Aorta (tissue), 5 donors: ENCODE data around the gene SPAG8. TPM values are rescaled to one million over a fixed set of nuclear protein-coding genes. Genes with fewer than 3 reads are reported as not detected.

Experiments
- ATAC-seq: fragments of 200-7000 bp; cut with Tn5 transposase; one replicate; pipeline ENCODE4 v1.9.1; 2022; ENCODE audit warnings: moderate library complexity; ENCODE audit not compliant: low FRiP score
- DNase-seq, 2 donors: peaks; one replicate each; pipeline ENCODE4 v3.0.0-alpha.2; 2020
- H3K27ac ChIP-seq, 2 donors: one replicate each; pipeline ENCODE4 v1.5.1; 2013; ENCODE audit warnings: low read length in 2 of 2, mild to moderate bottlenecking in 2 of 2, moderate library complexity in 2 of 2, control low read depth in 1 of 2, inconsistent platforms in 1 of 2, low read depth in 1 of 2
- H3K27me3 ChIP-seq, 2 donors: one replicate each; pipeline ENCODE4 v1.6.1; 2013; ENCODE audit warnings: control low read depth in 1 of 2, low read length in 1 of 2, mild to moderate bottlenecking in 1 of 2, moderate library complexity in 1 of 2; ENCODE audit not compliant: insufficient read depth in 2 of 2, control insufficient read depth in 1 of 2
- H3K36me3 ChIP-seq, 2 donors: one replicate each; pipeline ENCODE4 v1.6.1; 2013; ENCODE audit warnings: control low read depth in 1 of 2, low read length in 1 of 2, mild to moderate bottlenecking in 1 of 2; ENCODE audit not compliant: insufficient read depth in 2 of 2, control insufficient read depth in 1 of 2
- H3K4me1 ChIP-seq, 2 donors: one replicate each; pipeline ENCODE4 v1.6.1; 2013; ENCODE audit warnings: low read length in 2 of 2, control low read depth in 1 of 2, mild to moderate bottlenecking in 1 of 2, moderate library complexity in 1 of 2; ENCODE audit not compliant: insufficient read depth in 2 of 2, control insufficient read depth in 1 of 2
- H3K4me3 ChIP-seq, 2 donors: one replicate each; pipeline ENCODE4 v1.5.1; 2013; ENCODE audit warnings: low read length in 2 of 2, control low read depth in 1 of 2, mild to moderate bottlenecking in 1 of 2
- H3K9me3 ChIP-seq: one replicate; pipeline ENCODE4 v1.6.1; 2013; ENCODE audit warnings: mild to moderate bottlenecking, low read length; ENCODE audit not compliant: control insufficient read depth
- WGBS, 2 donors: extraction: QIAGEN DNeasy Blood & Tissue Kit; methylation state at CpG; one replicate each; pipeline ENCODE4 v1.1.7; 2013; 5-methylcytosine and 5-hydroxymethylcytosine counted together
- intact Hi-C, 2 donors: fragments of 100-400 bp; cut with DNase I; formaldehyde crosslinking; loops; one replicate each; pipeline versions ENCODE4 v1.14.2 to v1.15.0; 2022
- polyA plus RNA-seq, 2 donors: library from polyadenylated mRNA; stranded (reverse); fragments of 200-250 nt; gene quantifications; one replicate each; pipeline ENCODE4 v1.2.3, GENCODE V29; 2013
- total RNA-seq, 2 donors: library from RNA; stranded (reverse); fragmentation: NEBNext Ultra II Directional; extraction: Animal tissue kit (Norgen Biotek cat#: 25700); gene quantifications; one replicate each; pipeline ENCODE4 v1.2.1, GENCODE V29; 2021
- donor health status: healthy with polysubstance abuse.
- donor health status: Bipolar disorder and iron deficiency.
- donor health status: DM: no; HTN: no; CAD: no.
- donor health status: DM: no; HTN: no; CAD: no.
- donor health status: DM: yes; HTN: yes; CAD: no.

Gene SPAG8
- total and polyA plus RNA-seq, 4 donors: 0.71 to 4.4 (median 3.0) TPM; not detected in 1

DNA sequence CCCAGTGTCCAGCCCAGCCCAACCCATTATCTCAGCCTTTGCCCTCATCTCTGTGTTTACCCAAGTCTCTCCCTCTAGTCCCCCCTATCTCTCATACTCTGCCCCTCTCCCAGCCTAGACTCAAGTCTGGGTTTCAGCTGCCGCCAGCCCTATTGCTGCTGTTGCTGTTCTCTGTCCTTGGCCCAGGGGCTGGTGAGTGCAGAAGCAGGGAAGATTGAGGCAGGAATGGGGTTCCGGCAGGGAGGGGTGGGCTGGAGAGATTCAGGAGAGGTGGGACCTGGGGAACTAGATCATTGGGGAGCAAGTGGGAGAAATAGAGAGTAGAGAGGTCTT is 17.7 kb upstream of the SPAG8 start:
- H3K4me1 ChIP-seq: peaks cover 0 to 5% of the 10 kb centered on the region in 2 donors
- H3K4me3 ChIP-seq: peak overlapping the region; percentile 45 to 46
- ATAC-seq (no peak), DNase-seq (no peak)
- intact Hi-C loops: loop anchor here in 1 of 2 donors (5.0 kb wide), 2 partner anchors 37 to 53 kb away; partner anchors contain the start of gene NPR2
- H3K27me3 ChIP-seq: no peaks in the 10 kb centered on the region
- peak overlapping the region; percentile 66 to 87 for H3K27ac ChIP-seq
- no peaks in the 10 kb centered on the region for H3K36me3 ChIP-seq
- no peaks in the 10 kb centered on the region for H3K9me3 ChIP-seq
- WGBS, 2 donors: 5 to 11% methylated on average over 2 of the region's 2 CpGs

DNA sequence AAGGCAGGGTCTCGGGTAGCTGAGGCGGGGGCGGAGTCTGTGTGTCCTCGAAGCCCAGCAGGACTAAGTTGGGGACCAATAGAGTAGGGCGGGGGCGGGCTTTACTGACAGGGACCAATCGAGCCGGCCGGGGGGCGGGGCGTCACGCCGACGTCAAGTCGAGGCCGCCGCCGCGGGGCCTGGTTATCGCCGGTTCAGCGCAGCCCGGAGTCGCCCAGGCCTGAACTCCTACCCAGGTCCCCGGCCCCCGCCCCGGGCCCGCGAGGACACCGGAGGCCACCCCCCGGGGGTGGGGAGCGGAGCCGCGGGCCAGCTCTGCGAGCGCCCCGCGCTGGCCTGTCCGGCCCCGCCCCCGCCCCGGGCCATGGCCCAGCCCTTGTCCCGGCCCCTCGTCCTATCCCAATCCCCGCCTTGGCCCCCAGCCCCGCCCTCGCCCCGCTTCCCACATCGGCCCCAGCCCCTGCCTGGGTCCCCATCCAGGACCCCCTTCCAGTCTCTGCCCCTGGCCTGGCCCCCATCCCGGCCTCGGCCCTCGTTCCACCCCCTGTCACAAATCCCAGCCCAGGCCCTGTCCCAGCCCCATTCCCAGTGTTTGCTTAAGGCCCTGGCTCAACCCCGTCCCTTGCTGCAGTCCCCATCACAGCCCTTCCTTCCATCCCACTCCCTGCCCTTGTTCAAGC is 17.2 kb upstream of the SPAG8 start, which contains the start of gene TMEM8B:
TSS of gene TMEM8B (plus strand) at position 145 of the 680 bp plus-strand sequence. CDS start at position 365, 220 bp downstream.
- 1 to 4% methylated on average over 20 to 53 of the region's 53 CpGs for WGBS, 2 donors
- Histone ChIP-seq H3K9me3 (no peaks in the 10 kb centered on the region), H3K27me3 (no peaks in the 10 kb centered on the region), H3K27ac (peak within 1 kb of the TSS; percentile 66 to 87), H3K36me3 (no peaks in the 10 kb centered on the region), H3K4me1 (peaks cover 0 to 5% of the 10 kb centered on the region in 2 donors), H3K4me3 (peak within 1 kb of the TSS; percentile 45 to 46)
- intact Hi-C loops: loop anchor here in 1 of 2 donors (5.0 kb wide), 2 partner anchors 37 to 53 kb away; partner anchors contain the start of gene NPR2
- peak; percentile 92 for ATAC-seq
- peak; percentile 98 for DNase-seq

GRCh38 chr9:35828716-35829083 is 16.6 kb upstream of the SPAG8 start, which contains the start of gene FAM221B:
Gene FAM221B, minus strand, starts transcription at chr9:35828732. Its CDS starts 2,571 bp downstream, at chr9:35826161.
- H3K27me3 ChIP-seq: no peaks in the 10 kb centered on the region
- H3K9me3 ChIP-seq: no peaks in the 10 kb centered on the region
- ATAC-seq (no peak), DNase-seq (no peak)
- peak within 1 kb of the TSS; percentile 66 to 87 for H3K27ac ChIP-seq
- WGBS, 2 donors: 1% methylated on average over 21 of the region's 21 CpGs
- peaks cover 0 to 5% of the 10 kb centered on the region in 2 donors for H3K4me1 ChIP-seq
- H3K4me3 ChIP-seq: peak within 1 kb of the TSS; percentile 45 to 46
- no peaks in the 10 kb centered on the region for H3K36me3 ChIP-seq
- intact Hi-C loops: loop anchor here in 1 of 2 donors (5.0 kb wide), 2 partner anchors 36 to 54 kb away; partner anchors contain the start of gene NPR2

GRCh38 chr9:35827486-35827885 is 15.4 kb upstream of the SPAG8 start:
- Histone ChIP-seq H3K27ac (peak overlapping the region in 1 of 2 donors; percentile 61), H3K36me3 (no peaks in the 10 kb centered on the region), H3K27me3 (no peaks in the 10 kb centered on the region), H3K4me1 (peaks cover 0 to 5% of the 10 kb centered on the region in 2 donors), H3K4me3 (no peak overlapping the region), H3K9me3 (no peaks in the 10 kb centered on the region)
- ATAC-seq (no peak), DNase-seq (no peak)
- 20 to 29% methylated on average over 3 of the region's 3 CpGs for WGBS, 2 donors
- intact Hi-C loops: loop anchor here in 1 of 2 donors (5.0 kb wide), 2 partner anchors 35 to 55 kb away; partner anchors contain the start of gene NPR2

DNA sequence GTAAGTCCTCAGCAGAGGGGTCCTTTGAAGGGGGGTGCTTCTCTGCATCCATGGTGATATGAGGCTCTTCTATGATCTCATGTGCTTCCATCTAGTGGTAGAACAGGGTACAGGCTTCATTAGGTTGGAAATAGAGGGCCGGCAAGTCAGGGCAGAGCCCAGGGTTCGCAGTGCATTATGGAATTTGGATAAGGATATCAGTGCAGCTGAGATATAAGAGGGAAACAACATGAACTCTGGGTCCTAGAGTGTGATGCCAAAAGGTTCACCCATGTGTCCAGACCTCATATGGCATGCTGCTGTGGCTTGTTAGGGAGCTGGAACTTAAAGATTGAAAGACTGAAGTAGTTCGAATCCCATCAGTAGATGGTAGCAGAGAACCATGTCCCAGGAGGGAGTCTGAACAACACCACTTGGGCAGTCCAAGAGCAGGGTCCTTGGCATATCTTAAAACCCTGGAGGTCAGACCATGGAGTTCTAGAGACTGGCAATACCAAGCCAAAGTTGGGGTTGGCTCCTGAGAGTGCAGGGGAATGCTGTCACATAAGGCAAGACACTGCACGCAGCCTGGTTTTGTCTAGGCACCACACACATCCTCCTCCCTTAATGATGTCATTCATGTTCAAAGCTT is 14.1 kb upstream of the SPAG8 start:
- Histone ChIP-seq H3K9me3 (no peaks in the 10 kb centered on the region), H3K4me1 (peaks cover 0 to 5% of the 10 kb centered on the region in 2 donors), H3K27ac (no peak overlapping the region), H3K4me3 (no peak overlapping the region), H3K36me3 (no peaks in the 10 kb centered on the region), H3K27me3 (no peaks in the 10 kb centered on the region)
- 33 to 35% methylated on average over 4 of the region's 4 CpGs for WGBS, 2 donors
- DNase-seq (no peak), ATAC-seq (peak; percentile 72)
- intact Hi-C loops: loop anchor here in 1 of 2 donors (5.0 kb wide), 2 partner anchors 34 to 56 kb away; partner anchors contain the start of gene NPR2

GRCh38 chr9:35822926-35823325 is 10.9 kb upstream of the SPAG8 start:
- Histone ChIP-seq H3K9me3 (no peaks in the 10 kb centered on the region), H3K4me1 (no peaks in the 10 kb centered on the region), H3K27ac (no peak overlapping the region), H3K4me3 (no peak overlapping the region), H3K27me3 (no peaks in the 10 kb centered on the region), H3K36me3 (no peaks in the 10 kb centered on the region)
- intact Hi-C loops: no loop called here
- no peak for DNase-seq
- ATAC-seq: no peak

GRCh38 chr9:35820076-35820475 is 8.0 kb upstream of the SPAG8 start:
- Histone ChIP-seq H3K4me1 (no peaks in the 10 kb centered on the region), H3K36me3 (no peaks in the 10 kb centered on the region), H3K27me3 (no peaks in the 10 kb centered on the region), H3K9me3 (no peaks in the 10 kb centered on the region), H3K27ac (no peak overlapping the region), H3K4me3 (no peak overlapping the region)
- no peak for ATAC-seq
- intact Hi-C loops: no loop called here
- no peak for DNase-seq

DNA sequence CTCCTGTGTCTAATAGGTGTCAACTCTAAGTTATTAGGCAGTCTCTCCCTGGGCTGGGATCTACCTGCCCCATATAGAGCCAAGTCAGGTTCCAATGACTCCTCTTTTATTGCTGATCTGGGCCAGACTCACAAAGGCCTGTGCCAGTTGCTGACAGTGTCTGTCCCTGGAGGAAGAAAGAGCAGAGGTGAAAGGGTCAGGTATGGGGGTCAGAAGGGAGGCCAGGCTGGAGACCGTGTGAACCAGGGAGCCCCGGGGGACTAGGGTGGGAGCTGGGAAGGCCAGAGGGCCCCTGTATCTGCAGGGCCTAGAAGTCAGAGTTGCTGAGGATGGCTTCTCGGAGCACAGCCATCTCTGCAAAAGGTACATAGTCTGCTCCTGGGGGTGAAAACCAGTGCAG is 6.3 kb upstream of the SPAG8 start:
- DNase-seq: no peak
- Histone ChIP-seq H3K4me1 (no peaks in the 10 kb centered on the region), H3K27me3 (no peaks in the 10 kb centered on the region), H3K36me3 (no peaks in the 10 kb centered on the region), H3K27ac (no peak overlapping the region), H3K9me3 (no peaks in the 10 kb centered on the region), H3K4me3 (no peak overlapping the region)
- ATAC-seq: no peak
- WGBS, 2 donors: 80 to 88% methylated on average over 3 of the region's 3 CpGs
- intact Hi-C loops: no loop called here
